Renal pelvis (tissue), 4 donors: Measurements from ENCODE around the gene PRPSAP2. TPM values are rescaled to one million over a fixed set of nuclear protein-coding genes. Genes with fewer than 3 reads are reported as not detected.

Experiments used
- DNase-seq: peaks from one replicate; pipeline ENCODE4 v3.0.0-alpha.2; 2013
- polyA plus RNA-seq, 3 donors: library from polyadenylated mRNA; unstranded; fragments of 120-200 nt; gene quantifications; one replicate each; pipeline ENCODE4 v1.2.1, GENCODE V29; 2013; ENCODE audit not compliant: insufficient read length in 3 of 3

The PRPSAP2 gene
- polyA plus RNA-seq, 3 donors, result 52.2 to 60.9 (median 53.8) TPM

DNA sequence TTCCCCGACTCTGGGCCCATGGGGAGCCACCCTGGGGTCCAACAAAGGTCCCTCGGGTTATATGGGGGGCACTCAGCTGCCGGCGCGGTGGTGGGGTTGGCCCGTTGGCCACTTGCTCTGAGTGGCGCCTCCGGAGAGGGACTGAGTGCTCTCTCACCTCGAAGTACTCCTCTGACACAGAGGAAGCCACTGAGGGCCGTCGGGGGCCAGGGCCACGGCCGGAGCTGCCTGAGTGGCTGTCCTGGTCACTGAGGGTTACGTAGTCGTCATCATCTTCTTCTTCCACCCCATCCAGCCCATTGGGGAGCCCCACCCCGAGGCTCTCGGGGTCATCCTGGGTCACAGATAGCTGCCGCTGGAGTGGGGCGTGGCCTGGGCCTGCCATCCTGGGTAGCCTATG is 119.7 kb downstream of the PRPSAP2 start:
- no peak for DNase-seq

DNA sequence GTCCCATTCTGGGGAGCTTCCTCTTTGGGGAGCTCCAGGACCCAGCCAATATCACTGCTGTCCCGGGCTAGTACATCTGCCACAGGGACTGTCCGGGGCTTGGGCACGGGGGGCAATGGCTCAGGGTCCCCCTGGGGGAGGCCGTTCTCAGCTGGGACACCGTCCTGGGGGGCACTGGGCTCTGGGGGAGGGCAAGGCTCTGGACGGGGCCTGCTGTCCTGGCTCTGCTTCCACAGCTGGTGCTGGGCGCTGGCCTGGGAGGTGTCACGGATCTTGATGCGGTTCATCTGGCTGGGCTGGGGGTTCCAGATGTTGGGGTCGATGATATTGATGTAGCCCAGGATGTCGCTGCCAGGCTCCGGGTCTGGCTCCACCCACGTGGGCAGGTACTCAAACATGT is 120.1 kb downstream of the PRPSAP2 start:
- DNase-seq, result no peak

DNA sequence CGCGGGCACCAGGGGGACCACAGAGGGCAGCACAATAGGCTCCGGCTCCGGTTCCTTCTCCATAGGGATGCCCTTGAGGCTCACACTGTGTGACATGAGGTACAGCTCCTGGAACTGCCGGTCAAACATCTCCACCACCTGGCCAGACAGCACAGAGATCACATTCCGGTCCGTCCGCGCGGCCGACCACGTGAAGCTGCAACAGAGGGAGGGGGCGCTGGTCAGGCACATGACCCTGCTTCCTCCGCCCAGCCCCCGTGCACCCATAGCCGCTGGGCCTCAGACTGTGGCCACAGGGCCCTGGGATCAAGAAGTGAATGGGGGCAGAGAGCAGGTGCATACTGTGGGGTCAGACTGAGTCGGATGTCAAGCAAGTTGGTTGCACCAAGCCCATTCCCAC is 120.7 kb downstream of the PRPSAP2 start:
- no peak for DNase-seq

Other genes with a start within 250 kb of the PRPSAP2 start
- gene TBC1D28, start 213.7 kb upstream of the PRPSAP2 start, polyA plus RNA-seq, result not detected
- 1 to 10 TPM; 5.9 to 7.7 (median 7.4) TPM for gene FOXO3B, start 175.8 kb upstream of the PRPSAP2 start, polyA plus RNA-seq
- gene FBXW10, start 114.1 kb upstream of the PRPSAP2 start, polyA plus RNA-seq, result 1 to 10 TPM in 1 of 3 donors, under 1 TPM in 2; 0.44 to 1.6 (median 0.75) TPM
- 10 to 100 TPM; 42.4 to 57.6 (median 44.7) TPM for gene TVP23B, start 76.9 kb upstream of the PRPSAP2 start, polyA plus RNA-seq
- gene SLC5A10, start 94.0 kb downstream of the PRPSAP2 start, polyA plus RNA-seq, result under 1 TPM; 0.43 to 0.93 (median 0.55) TPM
- 1 to 10 TPM; 7.5 to 9.6 (median 8.6) TPM for gene FAM83G, start 146.6 kb downstream of the PRPSAP2 start, polyA plus RNA-seq
- gene GRAP, start 188.8 kb downstream of the PRPSAP2 start, polyA plus RNA-seq, result 1 to 10 TPM; 4.6 to 7.7 (median 6.5) TPM